ENCODE results near the gene LRRC3.

The LRRC3 gene

GRCh38 chr21:44437371-44437695 is 18.0 kb upstream of the LRRC3 start:
- H3K4me3 ChIP-seq (ENCODE audit: low read length) = no peak overlapping the region
- no peak for DNase-seq (ENCODE audit: low read depth)
- TF ChIP-seq CTCF (conservative IDR thresholded peaks at IDR 0.05; ENCODE audit: low read length) = no peak

GRCh38 chr21:44437696-44438431 is 17.4 kb upstream of the LRRC3 start:
- DNase-seq (ENCODE audit: low read depth) = no peak
- H3K4me3 ChIP-seq (ENCODE audit: low read length) = no peak overlapping the region
- no peak for TF ChIP-seq CTCF (conservative IDR thresholded peaks at IDR 0.05; ENCODE audit: low read length)

- TF ChIP-seq CTCF (conservative IDR thresholded peaks at IDR 0.05; ENCODE audit: low read length) = no peak
- H3K4me3 ChIP-seq (ENCODE audit: low read length) = no peak overlapping the region
- DNase-seq (ENCODE audit: low read depth) = no peak
Measured at GRCh38 chr21:44438531-44439210, 16.6 kb upstream of the LRRC3 start.

GRCh38 chr21:44439211-44439600 is 16.1 kb upstream of the LRRC3 start:
- H3K4me3 ChIP-seq (ENCODE audit: low read length) = no peak overlapping the region
- no peak for TF ChIP-seq CTCF (conservative IDR thresholded peaks at IDR 0.05; ENCODE audit: low read length)
- DNase-seq (ENCODE audit: low read depth) = no peak

GRCh38 chr21:44440241-44441040 is 14.9 kb upstream of the LRRC3 start:
- no peak for TF ChIP-seq CTCF (conservative IDR thresholded peaks at IDR 0.05; ENCODE audit: low read length)
- no peak overlapping the region for H3K4me3 ChIP-seq (ENCODE audit: low read length)
- no peak for DNase-seq (ENCODE audit: low read depth)

GRCh38 chr21:44441041-44441400 is 14.3 kb upstream of the LRRC3 start:
- no peak for TF ChIP-seq CTCF (conservative IDR thresholded peaks at IDR 0.05; ENCODE audit: low read length)
- no peak for DNase-seq (ENCODE audit: low read depth)
- H3K4me3 ChIP-seq (ENCODE audit: low read length) = no peak overlapping the region

Data from AG10803 (cell line).